Kidney (tissue), 22 donors: Measurements from ENCODE around the gene ANG. TPM values are rescaled to one million over a fixed set of nuclear protein-coding genes. Genes with fewer than 3 reads are reported as not detected.
"Not testable (repeated sequence)": the region's sequence is repeated elsewhere in the genome, so short reads cannot be mapped to it uniquely, and the experiment has no call there.

Source experiments
- DNase-seq, 5 donors: peaks; one replicate each; pipeline ENCODE4 v3.0.0-alpha.2; 2013 to 2020
- FAIRE-seq: peaks from 2 replicates; lab custom pipeline; 2012; peaks lifted over from hg19 to GRCh38; lab: Jason Lieb, UNC
- H3K27ac ChIP-seq, 2 donors: one replicate each; pipeline ENCODE4 v1.7.0; 2013; ENCODE audit warnings: low read depth in 2 of 2, low read length in 2 of 2, inconsistent platforms in 1 of 2
- H3K27me3 ChIP-seq: one replicate; pipeline ENCODE4 v1.7.1; 2013; ENCODE audit warnings: low read length, inconsistent platforms; ENCODE audit not compliant: control insufficient read depth, insufficient read depth
- H3K36me3 ChIP-seq, 3 donors: one replicate each; pipeline versions ENCODE4 v1.7.0 to v1.7.1; 2013; ENCODE audit warnings: low read length in 3 of 3, control low read depth in 1 of 3, inconsistent platforms in 1 of 3; ENCODE audit not compliant: insufficient read depth in 3 of 3, control insufficient read depth in 2 of 3
- H3K4me1 ChIP-seq, 3 donors: one replicate each; pipeline versions ENCODE4 v1.7.0 to v1.7.1; 2013; ENCODE audit warnings: low read length in 3 of 3, inconsistent platforms in 1 of 3, low read depth in 1 of 3; ENCODE audit not compliant: control insufficient read depth in 2 of 3, insufficient read depth in 2 of 3
- H3K4me3 ChIP-seq, 3 donors: one replicate each; pipeline versions ENCODE4 v1.7.0 to v1.8.1; 2013; ENCODE audit warnings: low read length in 3 of 3, control low read depth in 1 of 3, inconsistent platforms in 1 of 3
- H3K9ac ChIP-seq, 3 donors: one replicate each; pipeline versions ENCODE4 v1.7.0 to v1.7.1; 2013; ENCODE audit warnings: low read length in 3 of 3, control low read depth in 1 of 3, inconsistent platforms in 1 of 3
- H3K9me3 ChIP-seq, 3 donors: one replicate each; pipeline versions ENCODE4 v1.7.0 to v1.7.1; 2013; ENCODE audit warnings: low read length in 3 of 3, control low read depth in 1 of 3, inconsistent platforms in 1 of 3; ENCODE audit not compliant: control insufficient read depth in 2 of 3, insufficient read depth in 1 of 3
- CTCF ChIP-seq: IDR thresholded peaks from 3 replicates; pipeline ENCODE4 v1.5.1; 2012; ENCODE audit warnings: mild to moderate bottlenecking, moderate library complexity, borderline replicate concordance; ENCODE audit not compliant: insufficient read depth; ENCODE audit errors: extremely low read depth
- intact Hi-C: fragments of 100-400 bp; cut with DNase I; formaldehyde crosslinking; loops from one replicate; pipeline ENCODE4 v1.11.1; 2022
- long read RNA-seq, 10 donors: library from polyadenylated mRNA in 1 of 10; unstranded in 1 of 10; transcript quantifications; one replicate each; pipeline ENCODE4 v2.0.0 and lab custom pipeline, GENCODE V29; 2021 to 2026
- polyA plus RNA-seq: library from polyadenylated mRNA; stranded (reverse); fragments of 350-450 nt; fragmentation: Illumina TruSeq; extraction: RNeasy Lipid Tissue Mini Kit (QIAGEN cat#74804); gene quantifications from one replicate; pipeline ENCODE4 v1.2.3, GENCODE V29; 2014; ENCODE audit warnings: low read depth, low replicate concordance; ENCODE audit not compliant: insufficient read depth
- total RNA-seq: library from RNA; stranded (reverse); fragmentation: NEBNext Ultra II Directional; extraction: Animal tissue kit (Norgen Biotek cat#: 25700); gene quantifications from one replicate; pipeline ENCODE4 v1.2.1, GENCODE V29; 2021
- donor health status: control.
- donor health status: control.
- donor health status: control.
- donor health status: control.
- donor health status: control.
- donor health status: DM: yes; HTN: yes; CAD: no.
- donor health status: Normal renal cell carcinoma (clear cell type).

ANG gene
- total RNA-seq (19.4 TPM), polyA plus RNA-seq (24.5 TPM)
- long read RNA-seq, donor 1, partial matches to known transcripts: 0 of 4 reads
- long read RNA-seq, donor 1, other reads (novel, unspliced or antisense): 0 of 4 reads
- long read RNA-seq, donor 2, partial matches to known transcripts: 0 of 1 reads
- long read RNA-seq, donor 2, other reads (novel, unspliced or antisense): 0 of 1 reads
- long read RNA-seq, donor 3, transcript ANG-201 (2 exons, 1,222 nt): major isoform, 8 of 8 reads
- long read RNA-seq, donor 3, partial matches to known transcripts: 0 of 8 reads
- long read RNA-seq, donor 3, other reads (novel, unspliced or antisense): 0 of 8 reads
- long read RNA-seq, donor 4, partial matches to known transcripts: 0 of 2 reads
- long read RNA-seq, donor 4, other reads (novel, unspliced or antisense): 0 of 2 reads
- long read RNA-seq, donor 5: 0 reads
- long read RNA-seq, donor 6, partial matches to known transcripts: 0 of 1 reads
- long read RNA-seq, donor 6, other reads (novel, unspliced or antisense): 0 of 1 reads
- long read RNA-seq, donor 7, transcript ANG-201 (2 exons, 1,222 nt): major isoform, 6 of 7 reads
- long read RNA-seq, donor 7, partial matches to known transcripts: 0 of 7 reads
- long read RNA-seq, donor 7, other reads (novel, unspliced or antisense): 0 of 7 reads
- long read RNA-seq, donor 8, partial matches to known transcripts: 0 of 1 reads
- long read RNA-seq, donor 8, other reads (novel, unspliced or antisense): 0 of 1 reads
- long read RNA-seq, donor 9, partial matches to known transcripts: 0 of 1 reads
- long read RNA-seq, donor 9, other reads (novel, unspliced or antisense): 0 of 1 reads
- long read RNA-seq, donor 10, transcript ANG-201 (2 exons, 1,222 nt): major isoform, 5 of 5 reads
- long read RNA-seq, donor 10, partial matches to known transcripts: 0 of 5 reads
- long read RNA-seq, donor 10, other reads (novel, unspliced or antisense): 0 of 5 reads

DNA sequence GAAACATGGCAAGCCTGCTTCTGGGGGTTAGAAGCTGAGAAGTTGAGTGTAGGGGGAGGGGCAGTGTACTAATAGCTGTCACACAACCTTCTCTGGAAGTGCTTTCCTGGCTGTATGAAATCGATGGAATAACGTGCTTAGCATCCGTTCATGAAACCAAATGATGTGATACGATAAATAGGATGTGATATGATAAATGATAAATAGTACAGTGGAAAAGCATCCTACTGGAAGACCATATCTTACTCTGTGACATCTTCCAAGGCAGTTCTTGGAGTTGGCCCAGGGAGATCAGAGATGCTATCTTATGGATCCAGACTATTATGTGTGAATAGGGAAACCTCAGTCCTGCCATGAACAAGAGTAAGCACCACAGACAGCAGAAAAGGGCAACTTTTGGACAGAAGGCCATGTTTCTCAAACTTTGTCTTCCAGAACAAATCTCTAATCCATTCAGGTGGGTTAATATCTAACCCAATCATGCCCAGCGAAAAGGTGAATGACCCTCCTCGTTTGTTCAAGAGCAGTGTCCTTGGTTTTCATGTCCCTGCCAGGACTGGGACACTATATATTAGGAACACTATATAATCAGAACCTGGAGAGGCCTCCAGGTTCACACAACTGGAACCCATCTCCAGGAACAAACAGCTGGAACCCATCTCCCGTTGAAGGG lies at the start of gene ANG:
ANG (plus strand) TSS at position 598 of the 673 bp plus-strand sequence. CDS start 4,801 bp downstream, outside the sequence.
- H3K36me3 ChIP-seq: no peaks in the 10 kb centered on the region
- FAIRE-seq (no peak), DNase-seq (no peak)
- H3K9ac ChIP-seq: no peak within 1 kb of the TSS
- no peak for TF ChIP-seq CTCF
- H3K27me3 ChIP-seq: no peaks in the 10 kb centered on the region
- peak within 1 kb of the TSS in 1 of 3 donors; percentile 32 for H3K4me3 ChIP-seq
- H3K4me1 ChIP-seq: peaks cover 0 to 22% (median 7%) of the 10 kb centered on the region in 3 donors
- H3K9me3 ChIP-seq: no peaks in the 10 kb centered on the region
- H3K27ac ChIP-seq: peak within 1 kb of the TSS; percentile 51 to 61
- intact Hi-C loops: loop anchor here (5.0 to 10.0 kb wide), 2 partner anchors 76 to 354 kb away; partner anchors contain the start of gene CCNB1IP1

DNA sequence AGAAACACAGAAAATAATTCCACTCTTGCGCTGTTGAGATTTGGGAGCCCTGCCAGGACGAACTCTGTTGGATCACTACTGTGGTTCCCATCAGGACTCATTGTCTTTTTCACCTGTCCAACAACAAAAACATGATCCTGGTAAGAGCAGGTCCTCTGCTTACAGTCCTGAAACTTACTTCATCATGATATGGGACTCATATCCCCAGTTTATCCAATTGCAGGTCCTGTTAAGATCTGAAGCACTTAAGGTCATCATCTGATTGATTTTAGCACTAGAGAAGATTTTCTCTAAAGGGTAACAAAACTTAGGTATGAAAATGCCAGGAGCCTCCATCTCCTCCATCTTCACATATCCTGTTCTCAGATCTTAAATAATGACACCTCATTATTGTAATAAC lies 47.0 kb upstream of the ANG start, which contains the start of gene OR6S1:
OR6S1 (minus strand) TSS at position 101 of the 400 bp plus-strand sequence; CDS start at position 101, 0 bp downstream.
- Histone ChIP-seq H3K27me3 (no peaks in the 10 kb centered on the region), H3K4me1 (no peaks in the 10 kb centered on the region), H3K36me3 (no peaks in the 10 kb centered on the region), H3K9ac (no peak within 1 kb of the TSS), H3K27ac (no peak within 1 kb of the TSS), H3K4me3 (no peak within 1 kb of the TSS), H3K9me3 (no peaks in the 10 kb centered on the region)
- FAIRE-seq (no peak), DNase-seq (no peak)
- intact Hi-C loops: no loop called here
- no peak for TF ChIP-seq CTCF

- TF ChIP-seq CTCF: no peak
- H3K4me3 ChIP-seq: no peak overlapping the region
- H3K27me3 ChIP-seq: no peaks in the 10 kb centered on the region
- no peak overlapping the region for H3K9ac ChIP-seq
- no peak for FAIRE-seq
- H3K27ac ChIP-seq: no peak overlapping the region
- no peaks in the 10 kb centered on the region for H3K36me3 ChIP-seq
- intact Hi-C loops: no loop called here
- no peak for DNase-seq
- H3K9me3 ChIP-seq: no peaks in the 10 kb centered on the region
- no peaks in the 10 kb centered on the region for H3K4me1 ChIP-seq
Measured at GRCh38 chr14:20642182-20642581, 46.4 kb upstream of the ANG start.

DNA sequence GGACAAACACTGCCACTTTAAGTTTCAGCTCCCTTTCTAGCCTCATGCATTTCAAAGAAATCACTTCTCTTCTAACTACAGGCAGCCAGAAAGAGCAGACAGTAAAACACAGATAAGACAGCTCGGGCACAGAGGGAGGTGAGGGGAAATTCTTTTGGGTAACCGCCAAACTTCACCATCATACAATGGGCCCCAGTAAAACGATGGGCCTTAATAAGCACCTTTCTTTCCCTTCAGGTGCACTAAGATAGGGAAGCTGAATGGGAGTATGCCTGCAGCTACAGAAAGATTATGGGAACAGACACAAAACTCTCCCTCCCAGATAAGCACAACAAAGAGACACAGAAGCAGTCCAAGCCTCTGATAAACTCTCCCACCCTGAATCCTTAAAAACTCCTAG lies 45.8 kb upstream of the ANG start:
- H3K36me3 ChIP-seq, intact Hi-C loops, H3K27ac ChIP-seq, H3K4me3 ChIP-seq, H3K4me1 ChIP-seq, H3K9ac ChIP-seq, DNase-seq, H3K9me3 ChIP-seq, H3K27me3 ChIP-seq, FAIRE-seq: not testable (repeated sequence)
